ENCODE data around the gene PPT1.

PPT1 gene
- 110 to 195 reads per million in 2 experiments for total RNA-seq

DNA sequence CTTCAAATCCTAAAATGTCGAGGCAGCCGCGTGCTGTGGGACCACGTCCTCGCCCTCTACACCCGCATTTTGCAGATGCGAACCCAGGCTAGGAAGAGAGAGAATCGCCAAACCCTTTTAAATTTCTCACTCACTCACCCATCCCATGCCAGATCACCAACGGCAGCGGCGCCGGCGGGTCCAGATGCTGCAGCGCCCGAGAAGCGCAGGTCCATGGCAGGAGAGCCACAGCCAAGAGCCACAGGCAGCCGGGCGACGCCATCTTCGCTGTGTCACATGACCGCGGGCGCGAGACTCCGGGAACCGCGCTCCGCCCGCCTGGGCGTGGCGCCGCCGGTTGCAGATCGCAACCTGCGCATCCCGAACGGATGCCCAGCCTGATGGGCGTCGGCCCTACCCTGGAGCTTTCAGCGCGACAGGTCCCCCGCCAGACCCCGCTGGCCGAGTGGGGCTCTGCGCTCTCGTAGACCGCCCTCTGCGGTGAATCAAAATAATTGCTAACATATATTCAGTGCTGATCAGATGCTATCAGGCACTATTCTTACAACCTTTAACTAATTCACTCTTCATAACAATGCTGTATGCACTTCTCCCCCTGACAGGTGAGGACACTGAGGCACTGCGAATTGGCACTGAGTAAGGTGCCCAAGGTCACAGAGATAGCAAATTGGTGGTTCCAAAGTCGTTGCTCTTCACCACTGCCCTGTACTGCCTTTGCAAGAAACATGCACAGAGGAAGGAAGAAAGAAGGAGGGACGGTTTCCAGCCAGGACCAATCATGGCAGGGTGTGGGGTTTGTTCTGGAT is at the start of gene PPT1:
Gene PPT1 (minus strand): TSS at position 276 of the 806 bp plus-strand sequence. CDS start 14 bp downstream, at position 262.
- DNase-seq (ENCODE audit: low read depth), result peak; percentile 66

DNA sequence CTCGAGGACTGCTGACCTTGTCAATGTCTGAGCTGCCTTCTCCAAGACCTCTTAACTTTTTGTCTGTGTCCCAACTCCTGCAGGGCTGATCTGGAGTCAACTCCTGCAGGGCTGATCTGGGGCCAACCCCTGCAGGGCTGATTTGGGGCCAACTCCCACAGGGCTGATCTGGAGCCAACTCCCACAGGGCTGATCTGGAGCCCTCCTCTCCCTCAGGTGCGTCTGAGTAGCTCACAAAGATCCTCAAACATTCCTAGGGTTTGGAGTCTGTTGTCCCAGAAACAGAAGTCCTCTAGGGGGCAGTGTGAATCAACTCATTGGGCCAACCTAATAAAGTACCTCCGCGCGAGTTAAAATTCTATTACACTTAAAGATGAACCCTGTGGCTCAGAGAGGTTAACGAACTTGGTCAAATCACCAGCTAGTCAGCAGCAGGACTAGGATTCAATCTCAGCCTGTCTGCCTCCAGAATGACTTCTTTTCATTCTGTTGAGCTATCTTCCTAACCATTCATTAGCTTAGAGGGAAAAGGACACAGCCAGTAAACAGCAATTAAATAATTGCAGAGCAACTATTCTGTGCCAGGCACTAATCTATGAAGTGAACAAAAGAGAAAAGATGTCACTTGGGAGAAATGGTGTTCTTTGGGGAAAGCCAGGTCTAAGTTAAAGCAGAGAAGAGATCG is 47.0 kb upstream of the PPT1 start:
- peak; percentile 41 for DNase-seq (ENCODE audit: low read depth)

GRCh38 chr1:40141878-40142535 is 45.0 kb upstream of the PPT1 start:
- DNase-seq (ENCODE audit: low read depth), result no peak

- DNase-seq (ENCODE audit: low read depth), result no peak
Observed at GRCh38 chr1:40140211-40140973, 43.3 kb upstream of the PPT1 start.

GRCh38 chr1:40133839-40134238 is 36.8 kb upstream of the PPT1 start:
- DNase-seq (ENCODE audit: low read depth), result no peak

GRCh38 chr1:40133312-40133665 is 36.2 kb upstream of the PPT1 start:
- no peak for DNase-seq (ENCODE audit: low read depth)

GRCh38 chr1:40132383-40133311 is 35.6 kb upstream of the PPT1 start:
- DNase-seq (ENCODE audit: low read depth), result no peak

- no peak for DNase-seq (ENCODE audit: low read depth)
Observed at GRCh38 chr1:40130892-40131291, 33.8 kb upstream of the PPT1 start.

DNA sequence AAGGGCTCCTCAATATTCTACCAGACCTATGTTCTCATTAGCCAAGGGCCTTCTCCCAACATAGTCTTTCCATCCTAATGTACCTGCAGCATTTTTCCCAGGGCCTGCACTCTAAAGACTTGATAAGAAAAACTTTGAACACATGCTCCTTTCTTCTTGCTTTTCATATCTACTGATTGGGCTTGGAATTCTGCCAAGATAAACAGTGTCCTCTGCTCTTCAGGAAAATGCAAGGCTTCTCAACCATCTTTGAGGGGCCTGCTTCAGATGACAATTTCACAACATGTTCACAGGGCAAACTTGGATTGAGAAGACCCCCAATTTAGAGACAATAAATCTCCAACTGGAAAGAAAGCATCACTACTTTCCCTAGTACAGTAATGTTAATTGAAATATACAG is 25.8 kb upstream of the PPT1 start:
- no peak for DNase-seq (ENCODE audit: low read depth)

- DNase-seq (ENCODE audit: low read depth), result no peak
Observed at GRCh38 chr1:40120128-40120527, 23.1 kb upstream of the PPT1 start.

DNA sequence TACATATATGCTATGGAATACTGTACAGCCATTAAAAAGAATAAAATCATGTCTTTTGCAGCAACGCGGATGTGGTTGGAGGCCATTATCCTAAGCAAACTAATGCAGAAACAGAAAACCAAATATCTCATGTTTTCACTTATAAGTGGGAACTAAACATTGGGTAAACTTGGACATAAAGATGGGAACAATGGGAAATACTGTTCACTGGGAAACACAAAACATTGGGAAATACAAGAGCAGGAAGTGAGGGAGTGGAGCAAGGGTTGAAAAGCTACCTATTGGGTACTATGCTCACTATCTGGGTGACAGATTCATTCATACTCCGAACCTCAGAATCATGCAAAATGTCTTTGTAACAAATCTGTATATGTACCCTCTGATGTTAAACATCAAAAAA is 17.3 kb upstream of the PPT1 start:
- no peak for DNase-seq (ENCODE audit: low read depth)

- no peak for DNase-seq (ENCODE audit: low read depth)
Observed at GRCh38 chr1:40110389-40110788, 13.3 kb upstream of the PPT1 start.

DNA sequence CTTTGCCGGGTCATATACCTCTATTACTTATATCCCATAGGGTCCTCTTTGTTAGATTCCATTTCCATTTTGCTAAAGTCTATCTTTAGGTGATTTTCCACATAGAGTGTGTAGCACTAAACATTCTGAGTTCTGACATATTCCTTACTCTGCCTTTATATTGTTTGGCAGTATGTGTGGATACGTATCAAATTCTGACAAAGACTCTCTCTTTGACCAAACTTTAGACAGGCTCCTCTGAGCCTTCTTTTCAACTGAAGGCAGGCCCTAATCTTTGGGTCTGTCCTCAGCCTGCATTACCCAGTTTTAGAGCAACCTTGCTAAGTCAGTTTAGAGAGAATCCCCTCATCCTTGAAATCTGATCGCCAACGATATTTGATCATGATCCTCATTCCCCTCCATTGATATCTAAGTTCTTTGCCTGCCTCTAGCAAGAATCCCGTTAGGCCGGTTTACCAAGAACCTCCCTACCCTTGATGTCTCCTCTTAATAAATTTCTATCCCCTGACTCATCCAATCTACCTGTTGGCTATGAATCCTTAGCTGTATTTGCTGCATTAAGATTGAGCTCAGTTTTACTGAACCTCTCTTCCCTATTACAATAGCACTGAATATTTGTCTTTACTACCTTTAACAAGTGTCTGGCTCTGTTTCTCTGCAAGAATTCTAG is 10.4 kb upstream of the PPT1 start:
- DNase-seq (ENCODE audit: low read depth), result no peak

GRCh38 chr1:40105028-40105427 is 8.0 kb upstream of the PPT1 start:
- DNase-seq (ENCODE audit: low read depth), result no peak

DNA sequence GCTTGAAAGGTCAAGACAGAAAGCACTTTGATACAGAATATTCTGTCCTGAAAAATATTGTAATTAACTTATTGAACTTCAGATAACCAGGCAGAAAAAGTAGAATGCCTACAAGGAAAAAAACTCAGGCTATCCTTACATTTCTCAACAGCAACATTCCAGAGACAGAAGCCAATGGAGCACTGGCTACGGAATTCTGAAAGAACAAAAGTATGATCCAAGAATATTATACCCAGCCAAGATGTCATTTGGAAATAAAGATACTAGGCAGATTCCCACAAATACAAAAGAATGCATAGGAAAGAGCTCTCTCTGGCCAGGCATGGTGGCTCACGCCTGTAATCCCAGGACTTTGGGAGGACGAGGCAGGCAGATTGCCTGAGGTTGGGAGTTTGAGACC is 5.8 kb upstream of the PPT1 start:
- DNase-seq (ENCODE audit: low read depth), result no peak

DNA sequence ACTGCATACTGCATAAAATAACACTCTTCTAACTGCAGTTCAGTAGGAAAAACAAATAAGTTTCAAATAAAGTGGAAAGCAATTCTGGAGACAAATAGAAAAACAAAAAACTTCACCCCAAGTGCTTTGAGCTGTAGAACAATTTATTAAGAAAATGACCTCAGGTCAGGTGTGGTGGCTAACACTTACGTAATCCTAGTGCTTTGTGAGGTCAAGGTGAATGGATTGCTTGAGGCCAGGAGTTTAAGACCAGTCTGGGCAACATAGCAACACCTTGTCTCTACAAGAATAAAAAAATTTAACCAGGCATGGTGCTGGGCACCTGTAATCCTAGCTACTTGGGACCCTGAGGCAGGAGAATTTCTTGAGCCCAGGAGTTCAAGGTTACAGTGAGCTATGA is 5.0 kb upstream of the PPT1 start:
- no peak for DNase-seq (ENCODE audit: low read depth)

DNA sequence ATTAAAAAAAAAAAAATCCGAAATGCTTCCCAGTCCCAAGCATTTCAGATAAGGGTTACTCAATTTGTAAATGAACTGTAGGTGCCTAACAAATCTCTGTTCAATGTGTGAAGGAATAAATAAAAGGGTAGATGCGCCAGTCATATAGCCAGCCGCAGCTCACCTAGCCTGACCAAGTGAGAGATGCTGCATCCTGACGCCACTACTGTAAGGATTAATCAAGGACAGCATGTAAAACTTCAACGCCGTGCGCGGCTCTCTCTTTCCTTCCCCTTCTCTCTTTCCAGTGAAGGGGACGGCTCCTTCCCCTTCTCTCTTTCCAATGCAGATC is 441 bp downstream of the PPT1 start:
- no peak for DNase-seq (ENCODE audit: low read depth)

- no peak for DNase-seq (ENCODE audit: low read depth)
Observed at GRCh38 chr1:40095806-40096205, 1.2 kb downstream of the PPT1 start.

DNA sequence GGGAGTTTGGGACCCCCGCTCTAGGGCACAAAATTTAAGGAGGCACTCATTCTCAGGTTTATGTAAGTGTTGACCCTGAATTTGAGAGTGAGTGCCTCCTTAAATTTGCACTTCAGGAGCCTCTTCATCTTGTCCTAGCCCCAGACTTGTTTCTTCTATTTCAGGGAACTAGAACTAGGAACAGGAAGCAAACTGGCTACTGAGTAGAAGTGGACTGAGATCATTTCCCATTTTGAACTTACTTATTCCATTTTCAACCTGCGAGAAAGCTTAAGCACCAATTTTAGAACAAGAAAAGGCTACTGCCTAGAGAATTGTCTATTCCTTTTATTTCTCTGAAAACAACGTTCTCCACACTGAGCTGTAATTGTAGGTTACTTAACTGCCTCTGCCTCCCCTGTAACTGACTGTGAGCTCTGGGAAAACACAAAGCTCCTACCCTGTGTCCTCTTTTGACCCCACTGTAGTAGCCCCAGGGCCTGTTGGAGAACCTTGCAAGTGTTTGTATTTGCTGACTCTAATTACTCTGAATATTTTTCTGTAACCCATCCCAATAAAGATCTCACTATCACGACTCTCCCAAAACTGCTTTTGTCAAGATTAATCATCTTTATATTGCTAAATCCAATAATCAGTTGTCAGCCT is 2.5 kb downstream of the PPT1 start:
- no peak for DNase-seq (ENCODE audit: low read depth)

All from T follicular helper cell (primary cell).